ENCODE data around the gene CHP2.
A peak's percentile ranks its signal among the peaks of the same experiment; 100 is the strongest.
"Not testable (repeated sequence)": the region's sequence is repeated elsewhere in the genome, so short reads cannot be mapped to it uniquely, and the experiment has no call there.

The CHP2 gene

GRCh38 chr16:23748630-23749029, 6.2 kb upstream of the CHP2 start:
- no peak for DNase-seq

- not testable (repeated sequence) for DNase-seq
These were observed 3.8 kb upstream of the CHP2 start for GRCh38 chr16:23751053-23751452.

- DNase-seq: no peak
These were observed 775 bp upstream of the CHP2 start for GRCh38 chr16:23753908-23754593.

- DNase-seq: no peak
These were observed 621 bp downstream of the CHP2 start for GRCh38 chr16:23755484-23755809.

GRCh38 chr16:23757116-23757515, 2.3 kb downstream of the CHP2 start:
- no peak for DNase-seq

GRCh38 chr16:23757937-23758619, 3.3 kb downstream of the CHP2 start:
- no peak for DNase-seq

- no peak for DNase-seq
These were observed 11.1 kb downstream of the CHP2 start for GRCh38 chr16:23765933-23766332.

GRCh38 chr16:23768581-23768980, 13.8 kb downstream of the CHP2 start:
- no peak for DNase-seq

GRCh38 chr16:23771027-23771426, 16.2 kb downstream of the CHP2 start:
- no peak for DNase-seq

GRCh38 chr16:23771642-23772041, 16.8 kb downstream of the CHP2 start:
- no peak for DNase-seq

- no peak for DNase-seq
These were observed 18.5 kb downstream of the CHP2 start for GRCh38 chr16:23773339-23773738.

- DNase-seq: no peak
These were observed 26.4 kb downstream of the CHP2 start for GRCh38 chr16:23781176-23781575.

GRCh38 chr16:23784811-23785447, 30.1 kb downstream of the CHP2 start:
- DNase-seq: no peak

GRCh38 chr16:23785842-23786241, 31.0 kb downstream of the CHP2 start:
- DNase-seq: no peak

- no peak for DNase-seq
These were observed 32.2 kb downstream of the CHP2 start for GRCh38 chr16:23786964-23787561.

GRCh38 chr16:23788685-23789084, 33.9 kb downstream of the CHP2 start:
- DNase-seq: no peak

- DNase-seq: no peak
These were observed 40.6 kb downstream of the CHP2 start for GRCh38 chr16:23795378-23795777.

- DNase-seq: no peak
These were observed 42.1 kb downstream of the CHP2 start for GRCh38 chr16:23796941-23797340.

GRCh38 chr16:23801378-23801777, 46.6 kb downstream of the CHP2 start:
- DNase-seq: peak; percentile 70

- DNase-seq: no peak
These were observed 48.0 kb downstream of the CHP2 start for GRCh38 chr16:23802776-23803175.

GRCh38 chr16:23803591-23804123, 48.8 kb downstream of the CHP2 start:
- peak; percentile 75 for DNase-seq

GRCh38 chr16:23807028-23807427, 52.2 kb downstream of the CHP2 start:
- DNase-seq: peak; percentile 62
